Subcutaneous adipose tissue (tissue), 4 donors: ENCODE results near the gene KIF26B. TPM values are rescaled to one million over a fixed set of nuclear protein-coding genes. Genes with fewer than 3 reads are reported as not detected.

Source experiments
- total RNA-seq, 4 donors: library from RNA; depleted of rRNA; stranded (reverse); fragments of >200 nt; gene quantifications; one replicate each; pipeline ENCODE4 v1.1.0, GENCODE V29; 2016
- TF ChIP-seq, protein P1 (sequence below): fragments of 450-650 bp; IDR thresholded peaks from one replicate; pipeline ENCODE4 v1.5.1; 2016; ENCODE audit warnings: low read depth, mild to moderate bottlenecking, control low read depth, antibody characterized with exemption, moderate library complexity

KIF26B gene
- total RNA-seq, 4 donors from 2014 or later = under 0.01 to 0.16 (median under 0.01) TPM

DNA sequence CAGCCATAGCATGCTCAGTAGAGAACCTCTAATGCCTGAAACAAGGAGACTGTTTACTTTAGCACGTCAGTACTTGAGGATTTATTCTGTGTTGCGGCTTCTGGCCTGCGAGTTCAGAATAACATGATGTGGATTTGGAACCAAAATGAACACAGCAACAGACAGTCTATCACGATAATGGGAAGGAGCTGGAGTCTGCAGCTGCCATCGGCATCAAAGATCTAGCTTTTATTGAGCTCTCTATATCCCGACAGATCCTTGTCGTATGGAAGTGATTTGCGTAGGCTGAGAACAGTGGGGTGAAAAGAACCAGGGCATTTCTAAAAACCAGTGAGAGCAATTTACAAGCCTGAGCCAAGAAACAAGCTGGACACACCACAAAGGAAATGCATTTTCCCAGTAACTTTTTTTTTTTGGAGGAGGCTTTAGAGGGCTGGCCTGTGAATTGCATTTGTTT lies 294.2 kb downstream of the KIF26B start:
- TF ChIP-seq, protein P1, sequence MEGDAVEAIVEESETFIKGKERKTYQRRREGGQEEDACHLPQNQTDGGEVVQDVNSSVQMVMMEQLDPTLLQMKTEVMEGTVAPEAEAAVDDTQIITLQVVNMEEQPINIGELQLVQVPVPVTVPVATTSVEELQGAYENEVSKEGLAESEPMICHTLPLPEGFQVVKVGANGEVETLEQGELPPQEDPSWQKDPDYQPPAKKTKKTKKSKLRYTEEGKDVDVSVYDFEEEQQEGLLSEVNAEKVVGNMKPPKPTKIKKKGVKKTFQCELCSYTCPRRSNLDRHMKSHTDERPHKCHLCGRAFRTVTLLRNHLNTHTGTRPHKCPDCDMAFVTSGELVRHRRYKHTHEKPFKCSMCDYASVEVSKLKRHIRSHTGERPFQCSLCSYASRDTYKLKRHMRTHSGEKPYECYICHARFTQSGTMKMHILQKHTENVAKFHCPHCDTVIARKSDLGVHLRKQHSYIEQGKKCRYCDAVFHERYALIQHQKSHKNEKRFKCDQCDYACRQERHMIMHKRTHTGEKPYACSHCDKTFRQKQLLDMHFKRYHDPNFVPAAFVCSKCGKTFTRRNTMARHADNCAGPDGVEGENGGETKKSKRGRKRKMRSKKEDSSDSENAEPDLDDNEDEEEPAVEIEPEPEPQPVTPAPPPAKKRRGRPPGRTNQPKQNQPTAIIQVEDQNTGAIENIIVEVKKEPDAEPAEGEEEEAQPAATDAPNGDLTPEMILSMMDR = no peak

DNA sequence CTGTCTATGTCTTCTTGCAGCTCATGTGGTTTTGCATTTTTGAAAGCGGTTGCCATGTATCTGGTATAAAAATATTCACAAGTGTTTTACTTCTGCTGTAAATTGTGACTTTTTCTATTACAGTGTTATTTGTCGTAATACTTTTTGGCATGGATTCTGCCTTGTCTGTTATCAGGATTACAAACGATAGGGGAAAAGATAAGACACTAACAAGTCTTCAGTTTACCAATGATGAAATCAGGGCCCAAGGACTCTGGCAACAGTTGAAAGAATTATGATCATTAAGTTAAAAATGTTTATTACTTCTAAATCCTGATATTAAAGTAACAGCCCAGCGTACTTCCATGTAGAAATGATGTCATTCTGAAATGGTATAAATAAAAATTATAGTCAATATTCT lies 298.8 kb downstream of the KIF26B start:
- TF ChIP-seq, protein P1 = no peak

DNA sequence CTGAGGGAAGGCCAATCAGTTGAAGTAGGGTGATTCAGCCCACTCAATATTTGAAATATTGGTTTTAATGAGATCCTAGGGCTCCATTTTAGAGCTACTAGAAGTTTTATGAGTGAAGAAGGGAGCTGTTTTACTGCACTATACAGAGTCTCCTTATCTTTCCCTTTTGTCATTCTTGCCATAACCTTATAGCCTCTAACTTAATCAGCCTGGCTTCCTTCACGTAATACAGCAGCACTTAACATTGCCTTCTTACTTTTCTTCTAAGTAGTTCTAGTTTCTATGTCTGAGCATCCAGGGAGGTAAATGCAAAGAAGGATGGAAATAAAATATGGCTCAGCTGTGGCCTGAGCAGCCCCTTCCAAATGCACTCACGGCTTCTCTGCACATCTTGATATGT lies 299.3 kb downstream of the KIF26B start:
- TF ChIP-seq, protein P1 = no peak

DNA sequence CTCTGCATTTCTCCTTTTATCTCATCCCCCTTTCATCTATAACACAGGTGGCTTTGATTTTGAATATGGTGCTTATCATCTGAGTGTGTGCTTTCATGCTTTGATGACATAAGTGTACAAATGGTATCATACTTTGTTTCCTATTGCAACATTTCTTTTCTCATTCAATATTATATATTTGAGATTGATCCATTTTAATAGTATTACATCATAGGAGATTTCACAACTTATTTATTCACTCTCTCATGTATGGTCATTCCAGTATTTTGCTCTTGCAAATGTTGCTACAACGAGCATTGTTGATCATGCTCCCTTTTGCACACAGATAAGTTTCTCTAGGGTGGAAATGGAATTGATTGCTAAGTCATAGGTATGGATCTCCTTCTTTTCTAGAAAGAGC lies 302.8 kb downstream of the KIF26B start:
- TF ChIP-seq, protein P1 = no peak

DNA sequence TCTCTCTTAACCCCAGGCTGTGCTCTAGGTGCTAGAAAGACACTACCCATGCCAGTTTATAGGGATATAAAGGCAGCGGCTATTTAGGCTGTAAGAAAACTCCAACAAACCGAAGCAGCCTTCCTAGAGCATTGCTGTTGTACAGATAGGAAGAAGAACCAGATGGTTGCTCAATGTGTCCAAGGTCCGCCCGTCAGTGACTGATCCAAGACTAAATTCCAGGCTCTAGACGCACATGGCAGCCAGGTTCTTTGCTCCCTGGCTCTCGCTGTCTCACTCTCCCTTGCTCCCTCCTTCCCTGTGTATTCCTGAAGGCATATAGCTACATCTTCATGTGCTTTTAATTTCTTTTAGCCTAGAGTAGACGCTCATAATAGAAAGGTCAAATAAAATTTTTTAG lies 303.4 kb downstream of the KIF26B start:
- TF ChIP-seq, protein P1 = no peak

DNA sequence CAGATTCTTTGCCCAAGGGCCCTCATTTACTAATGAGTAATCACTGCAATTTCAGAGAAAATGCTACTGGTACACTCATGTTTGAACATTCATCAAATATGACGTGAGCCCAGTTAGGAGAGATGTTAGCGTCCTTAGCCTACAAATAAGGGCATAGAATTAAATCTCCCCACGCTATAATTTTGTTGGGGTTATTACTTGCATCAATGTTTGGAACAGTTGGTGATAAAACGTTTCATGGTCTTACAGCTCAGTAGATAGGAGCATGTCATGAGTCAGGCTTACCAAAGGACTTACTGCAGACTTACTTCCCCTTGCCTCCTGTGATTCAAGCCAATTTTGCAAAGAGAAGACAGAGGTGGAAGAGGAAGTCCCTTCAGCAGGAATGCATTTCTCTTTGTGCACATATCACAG lies 304.0 kb downstream of the KIF26B start:
- TF ChIP-seq, protein P1 = no peak

DNA sequence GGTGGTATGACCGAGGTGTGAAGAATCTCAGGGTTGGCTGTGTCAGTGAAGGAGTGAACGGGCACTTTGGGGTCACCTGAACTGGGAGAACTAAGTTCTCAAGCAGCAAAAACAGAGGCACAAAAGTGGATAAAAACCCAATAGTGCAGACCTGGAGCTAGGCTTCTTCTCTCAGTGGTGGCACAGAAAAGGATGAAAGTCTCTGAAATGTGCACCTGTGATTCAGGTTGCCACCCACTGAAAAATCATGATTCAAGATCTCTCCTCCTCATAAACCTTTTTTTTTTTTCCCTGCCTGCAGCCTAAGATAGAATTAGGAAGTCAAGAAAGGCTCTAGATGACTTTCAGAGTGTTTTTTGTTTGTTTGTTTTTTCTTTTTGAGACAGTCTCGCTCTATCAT lies 304.8 kb downstream of the KIF26B start:
- TF ChIP-seq, protein P1 = no peak
